CD14-positive monocyte (primary cell): ENCODE results near the gene NPIPB6. TPM values are rescaled to one million over a fixed set of nuclear protein-coding genes. Genes with fewer than 3 reads are reported as not detected.

Experiments used
- DNase-seq, 3 donors: peaks; one replicate each; pipeline ENCODE4 v3.0.0-alpha.2; 2011 to 2022
- H2AFZ ChIP-seq: 2 replicates; pipeline ENCODE4 v1.6.0; 2012; ENCODE audit warnings: mild to moderate bottlenecking, low read depth, low read length, inconsistent platforms; ENCODE audit not compliant: insufficient read depth, poor library complexity, severe bottlenecking
- H3K27ac ChIP-seq, 2 donors: 1 replicate in 1 of 2; 2 replicates in 1 of 2; pipeline ENCODE4 v1.5.1; 2012 to 2013; ENCODE audit warnings: low read length in 2 of 2, control low read depth in 1 of 2, inconsistent platforms in 1 of 2, low read depth in 1 of 2, mild to moderate bottlenecking in 1 of 2
- H3K27me3 ChIP-seq, 2 donors: one replicate each; pipeline versions ENCODE4 v1.6.0 to v1.6.1; 2011 to 2013; ENCODE audit warnings: low read length in 2 of 2; ENCODE audit not compliant: control insufficient read depth in 2 of 2, insufficient read depth in 2 of 2
- H3K36me3 ChIP-seq, 2 donors: replicated peaks in 1 of 2; 1 replicate in 1 of 2; 2 replicates in 1 of 2; pipeline versions ENCODE4 v1.5.1 to v1.6.1; 2012 to 2013; ENCODE audit warnings: low read length in 2 of 2, control low read depth in 1 of 2, inconsistent platforms in 1 of 2, mild to moderate bottlenecking in 1 of 2; ENCODE audit not compliant: insufficient read depth in 2 of 2, control insufficient read depth in 1 of 2
- H3K4me1 ChIP-seq, 2 donors: 1 replicate in 1 of 2; 2 replicates in 1 of 2; pipeline versions ENCODE4 v1.5.1 to v1.6.1; 2012 to 2013; ENCODE audit warnings: low read length in 2 of 2, control low read depth in 1 of 2, inconsistent platforms in 1 of 2, mild to moderate bottlenecking in 1 of 2, moderate library complexity in 1 of 2; ENCODE audit not compliant: insufficient read depth in 2 of 2, control insufficient read depth in 1 of 2
- H3K4me2 ChIP-seq: replicated peaks from 2 replicates; pipeline ENCODE3; 2012; ENCODE audit warnings: low read length, moderate library complexity, mild to moderate bottlenecking; ENCODE audit not compliant: poor library complexity, severe bottlenecking; ENCODE audit errors: extremely low read depth
- H3K4me3 ChIP-seq, 3 experiments: fragments of 200-600 bp in 1 of 3; sonication (generic) in 1 of 3; replicated peaks in 1 of 3; 1 replicate in 2 of 3; 2 replicates in 1 of 3; pipeline ENCODE4 v1.5.1; 2011 to 2013; ENCODE audit warnings: low read length in 3 of 3, mild to moderate bottlenecking in 3 of 3, control low read depth in 2 of 3, low read depth in 2 of 3, inconsistent platforms in 1 of 3, moderate library complexity in 1 of 3
- H3K79me2 ChIP-seq: 2 replicates; pipeline ENCODE4 v1.6.0; 2012; ENCODE audit warnings: mild to moderate bottlenecking, control low read depth, inconsistent platforms, low read length, moderate library complexity; ENCODE audit not compliant: insufficient read depth
- H3K9ac ChIP-seq: 2 replicates; pipeline ENCODE4 v1.6.0; 2017; ENCODE audit warnings: low read length, mild to moderate bottlenecking; ENCODE audit not compliant: insufficient read depth, poor library complexity, severe bottlenecking
- H3K9me3 ChIP-seq, 2 donors: replicated peaks in 1 of 2; 1 replicate in 1 of 2; 2 replicates in 1 of 2; pipeline versions ENCODE4 v1.5.1 to v1.6.1; 2012 to 2013; ENCODE audit warnings: low read length in 2 of 2, control low read depth in 1 of 2; ENCODE audit not compliant: control insufficient read depth in 1 of 2, insufficient read depth in 1 of 2
- H4K20me1 ChIP-seq: 2 replicates; pipeline ENCODE4 v1.6.0; 2012; ENCODE audit warnings: mild to moderate bottlenecking, low read length, control low read depth, moderate library complexity; ENCODE audit not compliant: insufficient read depth
- H3K27ac Mint-ChIP-seq, 7 donors: one replicate each; pipeline ENCODE4 v1.8.0; 2020; ENCODE audit warnings: mild to moderate bottlenecking in 7 of 7, mixed read lengths in 7 of 7, moderate library complexity in 6 of 7, inconsistent platforms in 2 of 7
- H3K27me3 Mint-ChIP-seq, 3 donors: one replicate each; pipeline ENCODE4 v1.8.0; 2021 to 2022; ENCODE audit warnings: low read depth in 3 of 3, mild to moderate bottlenecking in 3 of 3, mixed read lengths in 3 of 3, moderate library complexity in 3 of 3, inconsistent platforms in 1 of 3
- H3K36me3 Mint-ChIP-seq, 2 donors: one replicate each; pipeline ENCODE4 v1.8.0; 2020; ENCODE audit warnings: mixed read lengths in 2 of 2, inconsistent platforms in 1 of 2, mild to moderate bottlenecking in 1 of 2
- H3K4me1 Mint-ChIP-seq: one replicate; pipeline ENCODE4 v1.8.0; 2020; ENCODE audit warnings: mild to moderate bottlenecking, mixed read lengths
- H3K4me3 Mint-ChIP-seq, 2 donors: one replicate each; pipeline ENCODE4 v1.8.0; 2020; ENCODE audit warnings: mild to moderate bottlenecking in 2 of 2, mixed read lengths in 2 of 2, moderate library complexity in 1 of 2
- H3K9me3 Mint-ChIP-seq, 7 donors: one replicate each; pipeline ENCODE4 v1.8.0; 2020 to 2022; ENCODE audit warnings: mixed read lengths in 7 of 7, mild to moderate bottlenecking in 6 of 7, moderate library complexity in 6 of 7, inconsistent platforms in 2 of 7
- CTCF ChIP-seq: fragments of 200-600 bp; IDR thresholded peaks from one replicate; pipeline ENCODE4 v1.8.0; 2022; ENCODE audit warnings: antibody characterized with exemption, mild to moderate bottlenecking
- WGBS: methylation state at CpG from one replicate; pipeline ENCODE4 v1.1.5; 2013; ENCODE audit warnings: missing lambda C conversion rate; ENCODE audit not compliant: insufficient coverage; 5-methylcytosine and 5-hydroxymethylcytosine counted together
- intact Hi-C, 2 donors: fragments of 100-400 bp; cut with micrococcal nuclease; formaldehyde crosslinking; loops; one replicate each; pipeline versions ENCODE4 v1.15.0 to v1.15.1; 2023
- polyA plus RNA-seq, 3 donors: library from polyadenylated mRNA; depleted of rRNA in 1 of 3; unstranded in 2 of 3; stranded (reverse) in 1 of 3; fragments of 300-500 nt in 2 of 3; fragments of >200 nt in 1 of 3; fragmentation: Illumina TruSeq in 2 of 3; gene quantifications; 1 replicate in 2 of 3; 2 replicates in 1 of 3; pipeline ENCODE4 v1.2.3, GENCODE V29; 2012 to 2021

NPIPB6 gene
- polyA plus RNA-seq, 3 donors: 0.16 to 0.89 (median 0.17) TPM

- H3K4me1 Mint-ChIP-seq: no peaks in the 10 kb centered on the region
These were observed 60.2 kb downstream of the NPIPB6 start for GRCh38 chr16:28303132-28303531.

GRCh38 chr16:28301620-28302019 lies 61.7 kb downstream of the NPIPB6 start:
- no peak overlapping the region for H3K4me2 ChIP-seq
- Mint-ChIP-seq H3K27me3 (peaks cover 2 to 5% (median 5%) of the 10 kb centered on the region in 3 donors), H3K4me3 (no peak overlapping the region), H3K4me1 (peaks cover 3% of the 10 kb centered on the region), H3K36me3 (no peaks in the 10 kb centered on the region), H3K9me3 (no peaks in the 10 kb centered on the region), H3K27ac (no peak overlapping the region)
- no peak for TF ChIP-seq CTCF
- H3K9me3 ChIP-seq: no peaks in the 10 kb centered on the region
- H3K9ac ChIP-seq: no peak overlapping the region
- no peaks in the 10 kb centered on the region for H3K4me1 ChIP-seq
- no peak overlapping the region for H2AFZ ChIP-seq
- no peaks in the 10 kb centered on the region for H4K20me1 ChIP-seq
- H3K27ac ChIP-seq: no peak overlapping the region
- intact Hi-C loops: no loop called here
- no peak overlapping the region for H3K4me3 ChIP-seq
- no peaks in the 10 kb centered on the region for H3K36me3 ChIP-seq
- no peaks in the 10 kb centered on the region for H3K79me2 ChIP-seq
- 100% methylated on average over 1 of the region's 2 CpGs for WGBS
- DNase-seq: no peak
- H3K27me3 ChIP-seq: no peaks in the 10 kb centered on the region

More at GRCh38 chr16:28303132-28303531, 60.2 kb downstream of the NPIPB6 start:
- Histone ChIP-seq H2AFZ (no peak overlapping the region), H3K9ac (no peak overlapping the region), H3K27me3 (no peaks in the 10 kb centered on the region), H3K79me2 (no peaks in the 10 kb centered on the region), H3K36me3 (no peaks in the 10 kb centered on the region), H3K4me1 (no peaks in the 10 kb centered on the region), H3K27ac (no peak overlapping the region), H3K4me3 (no peak overlapping the region), H3K9me3 (no peaks in the 10 kb centered on the region), H4K20me1 (no peaks in the 10 kb centered on the region), H3K4me2 (no peak overlapping the region)
- Mint-ChIP-seq H3K27ac (peak overlapping the region in 1 of 7 donors; percentile 11), H3K9me3 (no peaks in the 10 kb centered on the region), H3K27me3 (peaks cover 0 to 3% (median 2%) of the 10 kb centered on the region in 3 donors), H3K36me3 (no peaks in the 10 kb centered on the region), H3K4me3 (no peak overlapping the region)
- intact Hi-C loops: no loop called here
- TF ChIP-seq CTCF: no peak
- no peak for DNase-seq
